ENCODE results near the gene ATAD3C. TPM values are rescaled to one million over a fixed set of nuclear protein-coding genes. Genes with fewer than 3 reads are reported as not detected.
A peak's percentile ranks its signal among the peaks of the same experiment; 100 is the strongest.
"Not testable (repeated sequence)": the region's sequence is repeated elsewhere in the genome, so short reads cannot be mapped to it uniquely, and the experiment has no call there.

Gene ATAD3C
- polyA plus RNA-seq, 3 donors, result not detected

DNA sequence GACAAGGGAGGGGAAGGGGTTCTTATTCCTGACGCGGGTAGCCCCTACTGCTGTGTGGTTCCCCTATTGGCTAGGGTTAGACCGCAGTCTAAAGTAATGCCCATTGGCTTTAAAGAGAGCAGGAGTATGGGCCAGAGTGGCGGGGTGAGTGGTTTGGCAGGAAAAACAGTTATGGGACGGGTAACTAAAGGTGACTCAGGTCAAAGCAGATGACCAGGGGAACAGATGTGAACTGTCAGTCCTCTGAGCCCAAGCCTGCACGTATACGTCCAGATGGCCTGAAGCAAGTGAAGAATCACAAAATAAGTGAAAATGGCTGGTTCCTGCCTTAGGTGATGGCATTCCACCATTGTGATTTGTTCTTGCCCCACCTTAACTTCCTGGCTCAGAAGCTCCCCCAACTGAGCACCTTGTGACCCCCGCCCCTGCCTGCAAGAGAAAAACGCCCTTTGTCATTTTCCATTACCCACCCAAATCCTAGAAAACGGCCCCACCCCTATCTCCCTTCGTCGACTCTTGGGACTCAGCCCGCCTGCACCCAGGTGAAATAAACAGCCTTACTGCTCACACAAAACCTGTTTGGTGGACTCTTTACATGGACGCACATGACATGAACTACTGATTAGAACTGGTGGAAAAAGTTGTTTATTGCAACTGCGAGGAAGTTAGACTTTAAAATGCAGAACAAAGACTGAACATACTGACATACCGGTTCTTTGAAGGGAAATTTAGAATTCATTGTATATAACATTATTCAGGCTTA lies 21.3 kb downstream of the ATAD3C start:
- peaks cover 0 to 5% (median 3%) of the 10 kb centered on the region in 3 donors for H3K27me3 Mint-ChIP-seq (ENCODE audit: low read depth in 3 of 3)
- intact Hi-C loops (cut with micrococcal nuclease), result no loop called here
- no peaks in the 10 kb centered on the region for H3K36me3 ChIP-seq (replicated peaks in 1 of 2; ENCODE audit: control insufficient read depth in 1 of 2, insufficient read depth in 2 of 2, low read length in 2 of 2)
- H3K9me3 ChIP-seq (replicated peaks in 1 of 2; ENCODE audit: control insufficient read depth in 1 of 2, insufficient read depth in 1 of 2, low read length in 2 of 2), result no peaks in the 10 kb centered on the region
- H3K4me1 Mint-ChIP-seq, result peaks cover 25% of the 10 kb centered on the region
- peak overlapping the region; percentile 83 for H2AFZ ChIP-seq (ENCODE audit: insufficient read depth, low read depth, low read length, poor library complexity, severe bottlenecking)
- H3K36me3 Mint-ChIP-seq, result peaks cover 1 to 3% of the 10 kb centered on the region in 2 donors
- peak overlapping the region; percentile 43 to 94 (median 82) for H3K27ac Mint-ChIP-seq
- H3K4me3 ChIP-seq (replicated peaks in 1 of 3; ENCODE audit: low read depth in 2 of 3, low read length in 3 of 3), result peak overlapping the region; percentile 65 to 93 (median 91)
- H3K4me1 ChIP-seq (ENCODE audit: control insufficient read depth in 1 of 2, insufficient read depth in 2 of 2, low read length in 2 of 2), result peaks cover 15 to 19% of the 10 kb centered on the region in 2 donors
- DNase-seq, result peak in 1 of 3 donors; percentile 2
- peaks cover 23% of the 10 kb centered on the region for H3K79me2 ChIP-seq (ENCODE audit: insufficient read depth, low read length)
- H3K27ac ChIP-seq (ENCODE audit: low read depth in 1 of 2, low read length in 2 of 2), result peak overlapping the region; percentile 17 to 83
- H3K4me2 ChIP-seq (replicated peaks; ENCODE audit: extremely low read depth, low read length, poor library complexity, severe bottlenecking), result peak overlapping the region; percentile 84
- TF ChIP-seq, protein P1, sequence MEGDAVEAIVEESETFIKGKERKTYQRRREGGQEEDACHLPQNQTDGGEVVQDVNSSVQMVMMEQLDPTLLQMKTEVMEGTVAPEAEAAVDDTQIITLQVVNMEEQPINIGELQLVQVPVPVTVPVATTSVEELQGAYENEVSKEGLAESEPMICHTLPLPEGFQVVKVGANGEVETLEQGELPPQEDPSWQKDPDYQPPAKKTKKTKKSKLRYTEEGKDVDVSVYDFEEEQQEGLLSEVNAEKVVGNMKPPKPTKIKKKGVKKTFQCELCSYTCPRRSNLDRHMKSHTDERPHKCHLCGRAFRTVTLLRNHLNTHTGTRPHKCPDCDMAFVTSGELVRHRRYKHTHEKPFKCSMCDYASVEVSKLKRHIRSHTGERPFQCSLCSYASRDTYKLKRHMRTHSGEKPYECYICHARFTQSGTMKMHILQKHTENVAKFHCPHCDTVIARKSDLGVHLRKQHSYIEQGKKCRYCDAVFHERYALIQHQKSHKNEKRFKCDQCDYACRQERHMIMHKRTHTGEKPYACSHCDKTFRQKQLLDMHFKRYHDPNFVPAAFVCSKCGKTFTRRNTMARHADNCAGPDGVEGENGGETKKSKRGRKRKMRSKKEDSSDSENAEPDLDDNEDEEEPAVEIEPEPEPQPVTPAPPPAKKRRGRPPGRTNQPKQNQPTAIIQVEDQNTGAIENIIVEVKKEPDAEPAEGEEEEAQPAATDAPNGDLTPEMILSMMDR (IDR thresholded peaks at IDR 0.05), result no peak
- H3K9ac ChIP-seq (ENCODE audit: insufficient read depth, low read length, poor library complexity, severe bottlenecking), result peak overlapping the region; percentile 71
- peaks cover 6% of the 10 kb centered on the region for H4K20me1 ChIP-seq (ENCODE audit: insufficient read depth, low read length)
- 26% methylated on average over 10 of the region's 16 CpGs for WGBS (ENCODE audit: insufficient coverage)
- H3K27me3 ChIP-seq (ENCODE audit: control insufficient read depth in 2 of 2, insufficient read depth in 2 of 2, low read length in 2 of 2), result no peaks in the 10 kb centered on the region
- peaks cover 0 to 5% (median 0%) of the 10 kb centered on the region in 7 donors for H3K9me3 Mint-ChIP-seq
- H3K4me3 Mint-ChIP-seq, result peak overlapping the region; percentile 82 to 93

DNA sequence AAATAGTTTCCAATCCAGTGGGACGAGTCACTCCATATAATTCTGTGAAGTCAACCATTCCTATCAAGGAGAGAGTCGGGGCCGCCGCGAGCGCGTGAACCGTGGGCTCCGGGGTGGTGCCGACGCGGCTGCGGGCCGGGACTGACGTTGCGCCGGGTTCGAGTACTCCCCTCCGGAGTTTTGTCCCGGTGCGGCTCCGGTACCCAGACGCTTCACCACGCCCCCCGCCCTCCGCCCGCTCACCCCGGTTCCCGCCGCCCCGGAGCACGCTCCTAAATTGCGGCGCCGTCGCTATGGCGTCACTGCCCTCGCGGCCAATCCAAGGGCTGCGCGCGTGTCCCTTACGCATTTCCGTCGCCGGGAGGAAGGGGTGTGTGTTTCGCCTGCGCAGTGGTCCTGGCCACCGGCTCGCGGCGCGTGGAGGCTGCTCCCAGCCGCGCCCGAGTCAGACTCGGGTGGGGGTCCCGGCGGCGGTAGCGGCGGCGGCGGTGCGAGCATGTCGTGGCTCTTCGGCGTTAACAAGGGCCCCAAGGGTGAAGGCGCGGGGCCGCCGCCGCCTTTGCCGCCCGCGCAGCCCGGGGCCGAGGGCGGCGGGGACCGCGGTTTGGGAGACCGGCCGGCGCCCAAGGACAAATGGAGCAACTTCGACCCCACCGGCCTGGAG lies 22.0 kb downstream of the ATAD3C start, which contains the start of gene ATAD3B:
Gene ATAD3B, plus strand, starts transcription at position 377 of the 664 bp plus-strand sequence. Its CDS starts 120 bp downstream, at position 497.
- Histone ChIP-seq H3K36me3 (replicated peaks in 1 of 2; ENCODE audit: control insufficient read depth in 1 of 2, insufficient read depth in 2 of 2, low read length in 2 of 2) (no peaks in the 10 kb centered on the region), H3K9me3 (replicated peaks in 1 of 2; ENCODE audit: control insufficient read depth in 1 of 2, insufficient read depth in 1 of 2, low read length in 2 of 2) (no peaks in the 10 kb centered on the region), H2AFZ (ENCODE audit: insufficient read depth, low read depth, low read length, poor library complexity, severe bottlenecking) (peak within 1 kb of the TSS; percentile 83), H3K27me3 (ENCODE audit: control insufficient read depth in 2 of 2, insufficient read depth in 2 of 2, low read length in 2 of 2) (no peaks in the 10 kb centered on the region), H4K20me1 (ENCODE audit: insufficient read depth, low read length) (peaks cover 6% of the 10 kb centered on the region), H3K4me3 (replicated peaks in 1 of 3; ENCODE audit: low read depth in 2 of 3, low read length in 3 of 3) (peak within 1 kb of the TSS; percentile 65 to 93 (median 91)), H3K27ac (ENCODE audit: low read depth in 1 of 2, low read length in 2 of 2) (peak within 1 kb of the TSS; percentile 17 to 83), H3K4me1 (ENCODE audit: control insufficient read depth in 1 of 2, insufficient read depth in 2 of 2, low read length in 2 of 2) (peaks cover 15 to 19% of the 10 kb centered on the region in 2 donors), H3K4me2 (replicated peaks; ENCODE audit: extremely low read depth, low read length, poor library complexity, severe bottlenecking) (peak within 1 kb of the TSS; percentile 84), H3K79me2 (ENCODE audit: insufficient read depth, low read length) (peaks cover 23% of the 10 kb centered on the region), H3K9ac (ENCODE audit: insufficient read depth, low read length, poor library complexity, severe bottlenecking) (peak within 1 kb of the TSS; percentile 71)
- peaks cover 1 to 7% of the 10 kb centered on the region in 2 donors for H3K36me3 Mint-ChIP-seq
- peaks cover 25% of the 10 kb centered on the region for H3K4me1 Mint-ChIP-seq
- peak within 1 kb of the TSS; percentile 82 to 93 for H3K4me3 Mint-ChIP-seq
- TF ChIP-seq, protein P1 (IDR thresholded peaks at IDR 0.05), result no peak
- intact Hi-C loops (cut with micrococcal nuclease), result no loop called here
- peaks cover 0 to 4% (median 0%) of the 10 kb centered on the region in 7 donors for H3K9me3 Mint-ChIP-seq
- peaks cover 0 to 3% (median 2%) of the 10 kb centered on the region in 3 donors for H3K27me3 Mint-ChIP-seq (ENCODE audit: low read depth in 3 of 3)
- under 1% methylated on average over 84 of the region's 87 CpGs for WGBS (ENCODE audit: insufficient coverage)
- DNase-seq, result peak; percentile 80 to 86 (median 82)
- H3K27ac Mint-ChIP-seq, result peak within 1 kb of the TSS; percentile 43 to 94 (median 82)

GRCh38 chr1:1472053-1472876 lies 22.8 kb downstream of the ATAD3C start:
- H3K4me3 ChIP-seq (replicated peaks in 1 of 3; ENCODE audit: low read depth in 2 of 3, low read length in 3 of 3), result peak overlapping the region; percentile 33 to 55 (median 44)
- H2AFZ ChIP-seq (ENCODE audit: insufficient read depth, low read depth, low read length, poor library complexity, severe bottlenecking); H3K9me3 ChIP-seq (replicated peaks in 1 of 2; ENCODE audit: control insufficient read depth in 1 of 2, insufficient read depth in 1 of 2, low read length in 2 of 2); H4K20me1 ChIP-seq (ENCODE audit: insufficient read depth, low read length); intact Hi-C loops (cut with micrococcal nuclease); DNase-seq; H3K27ac ChIP-seq (ENCODE audit: low read depth in 1 of 2, low read length in 2 of 2); H3K36me3 ChIP-seq (replicated peaks in 1 of 2; ENCODE audit: control insufficient read depth in 1 of 2, insufficient read depth in 2 of 2, low read length in 2 of 2); H3K9me3 Mint-ChIP-seq; H3K27me3 ChIP-seq (ENCODE audit: control insufficient read depth in 2 of 2, insufficient read depth in 2 of 2, low read length in 2 of 2); H3K27me3 Mint-ChIP-seq (ENCODE audit: low read depth in 3 of 3): not testable (repeated sequence)
- H3K4me1 ChIP-seq (ENCODE audit: control insufficient read depth in 1 of 2, insufficient read depth in 2 of 2, low read length in 2 of 2), result peaks cover 15 to 19% of the 10 kb centered on the region in 2 donors
- H3K4me2 ChIP-seq (replicated peaks; ENCODE audit: extremely low read depth, low read length, poor library complexity, severe bottlenecking), result peak overlapping the region; percentile 55
- Mint-ChIP-seq H3K4me1 (peaks cover 25% of the 10 kb centered on the region), H3K27ac (peak overlapping the region in 1 of 7 donors; percentile 18), H3K36me3 (peaks cover 4 to 13% of the 10 kb centered on the region in 2 donors), H3K4me3 (peak overlapping the region; percentile 72 to 74)
- peaks cover 28% of the 10 kb centered on the region for H3K79me2 ChIP-seq (ENCODE audit: insufficient read depth, low read length)
- 14% methylated on average over 14 of the region's 65 CpGs for whole genome bisulfite sequencing (ENCODE audit: insufficient coverage)
- H3K9ac ChIP-seq (ENCODE audit: insufficient read depth, low read length, poor library complexity, severe bottlenecking), result peak overlapping the region; percentile 32
